Nephron (organoid): ENCODE measurements around the gene USP5.

Source experiments
- H3K27ac Mint-ChIP-seq, 3 experiments: 2 replicates each; pipeline ENCODE4 v1.8.0; 2020; ENCODE audit warnings: mixed read lengths in 3 of 3, mild to moderate bottlenecking in 2 of 3, moderate library complexity in 1 of 3
- H3K27me3 Mint-ChIP-seq: 2 replicates; pipeline ENCODE4 v1.8.0; 2021; ENCODE audit warnings: low read depth, mild to moderate bottlenecking, moderate library complexity, mixed read lengths
- H3K36me3 Mint-ChIP-seq: 2 replicates; pipeline ENCODE4 v1.8.0; 2020; ENCODE audit warnings: low read depth, mixed read lengths
- H3K4me1 Mint-ChIP-seq: 2 replicates; pipeline ENCODE4 v1.8.0; 2020; ENCODE audit warnings: mixed read lengths
- H3K4me3 Mint-ChIP-seq, 3 experiments: 2 replicates each; pipeline ENCODE4 v1.8.0; 2020; ENCODE audit warnings: mild to moderate bottlenecking in 3 of 3, mixed read lengths in 3 of 3, moderate library complexity in 2 of 3
- H3K9me3 Mint-ChIP-seq: 2 replicates; pipeline ENCODE4 v1.8.0; 2020; ENCODE audit warnings: mixed read lengths
- TF ChIP-seq, protein P1 (sequence below), 3 experiments: fragments of 200-600 bp; sonication (generic); IDR thresholded peaks; one replicate each; pipeline ENCODE4 v1.5.0; 2021; ENCODE audit warnings: antibody characterized with exemption in 3 of 3; ENCODE audit not compliant: unreplicated experiment in 3 of 3

USP5 gene

DNA sequence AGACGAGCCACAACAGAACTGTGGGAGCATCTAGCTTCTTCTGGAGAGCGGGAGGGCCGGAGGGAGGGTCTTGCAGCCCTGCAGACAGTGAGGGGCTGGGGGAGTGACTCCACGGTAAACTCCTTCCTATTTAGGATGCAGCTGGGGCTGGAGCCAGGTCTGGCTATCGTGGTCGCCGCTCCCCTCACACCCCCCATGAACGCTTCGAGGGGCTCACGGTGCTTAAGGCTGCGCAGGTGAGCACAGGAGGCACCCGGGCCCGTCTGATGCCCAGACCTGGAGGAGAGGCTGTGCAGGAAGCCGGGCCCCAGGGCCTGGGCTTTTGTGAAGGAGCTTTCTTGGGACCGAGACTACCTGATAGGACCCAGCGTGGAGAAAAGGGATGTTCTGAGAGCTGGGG, 15.1 kb upstream of the USP5 start:
- Mint-ChIP-seq H3K27me3 (no peaks in the 10 kb centered on the region), H3K4me3 (no peak overlapping the region), H3K4me1 (peaks cover 27% of the 10 kb centered on the region), H3K27ac (no peak overlapping the region), H3K9me3 (no peaks in the 10 kb centered on the region), H3K36me3 (peaks cover 45% of the 10 kb centered on the region)
- TF ChIP-seq, protein P1, sequence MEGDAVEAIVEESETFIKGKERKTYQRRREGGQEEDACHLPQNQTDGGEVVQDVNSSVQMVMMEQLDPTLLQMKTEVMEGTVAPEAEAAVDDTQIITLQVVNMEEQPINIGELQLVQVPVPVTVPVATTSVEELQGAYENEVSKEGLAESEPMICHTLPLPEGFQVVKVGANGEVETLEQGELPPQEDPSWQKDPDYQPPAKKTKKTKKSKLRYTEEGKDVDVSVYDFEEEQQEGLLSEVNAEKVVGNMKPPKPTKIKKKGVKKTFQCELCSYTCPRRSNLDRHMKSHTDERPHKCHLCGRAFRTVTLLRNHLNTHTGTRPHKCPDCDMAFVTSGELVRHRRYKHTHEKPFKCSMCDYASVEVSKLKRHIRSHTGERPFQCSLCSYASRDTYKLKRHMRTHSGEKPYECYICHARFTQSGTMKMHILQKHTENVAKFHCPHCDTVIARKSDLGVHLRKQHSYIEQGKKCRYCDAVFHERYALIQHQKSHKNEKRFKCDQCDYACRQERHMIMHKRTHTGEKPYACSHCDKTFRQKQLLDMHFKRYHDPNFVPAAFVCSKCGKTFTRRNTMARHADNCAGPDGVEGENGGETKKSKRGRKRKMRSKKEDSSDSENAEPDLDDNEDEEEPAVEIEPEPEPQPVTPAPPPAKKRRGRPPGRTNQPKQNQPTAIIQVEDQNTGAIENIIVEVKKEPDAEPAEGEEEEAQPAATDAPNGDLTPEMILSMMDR (IDR thresholded peaks at IDR 0.05; ENCODE audit: unreplicated experiment in 3 of 3), result no peak

DNA sequence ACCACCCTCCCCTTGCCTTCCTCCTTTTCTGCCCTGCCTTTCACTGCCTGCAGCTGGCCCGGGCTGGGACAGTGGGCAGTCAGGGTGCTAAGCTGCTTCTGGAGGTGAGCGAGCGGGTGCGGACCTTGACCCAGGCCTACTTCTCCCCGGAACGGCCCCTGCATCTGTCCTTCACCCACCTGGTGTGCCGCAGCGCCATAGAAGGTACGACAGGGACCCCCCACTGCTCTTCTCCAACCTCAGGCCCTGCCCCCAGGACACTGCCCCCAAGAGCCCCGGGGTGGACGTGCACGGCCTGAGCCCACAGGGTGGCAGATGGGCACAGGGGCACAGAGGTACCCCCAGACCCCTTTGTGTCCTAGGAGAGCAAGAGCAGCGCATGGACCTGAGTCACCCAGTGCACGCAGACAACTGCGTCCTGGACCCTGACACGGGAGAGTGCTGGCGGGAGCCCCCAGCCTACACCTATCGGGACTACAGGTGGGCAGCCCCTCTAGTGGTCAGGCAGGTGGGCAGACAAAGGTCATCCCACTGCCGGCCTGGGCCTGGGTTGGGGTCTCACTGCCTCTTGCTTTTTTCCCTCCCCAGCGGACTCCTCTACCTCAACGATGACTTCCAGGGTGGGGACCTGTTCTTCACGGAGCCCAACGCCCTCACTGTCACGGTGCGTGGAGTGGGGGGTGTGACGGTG, 14.4 kb upstream of the USP5 start:
- Mint-ChIP-seq H3K9me3 (no peaks in the 10 kb centered on the region), H3K27me3 (no peaks in the 10 kb centered on the region), H3K27ac (no peak overlapping the region), H3K36me3 (peaks cover 41% of the 10 kb centered on the region), H3K4me3 (no peak overlapping the region), H3K4me1 (peaks cover 27% of the 10 kb centered on the region)
- TF ChIP-seq, protein P1 (IDR thresholded peaks at IDR 0.05; ENCODE audit: unreplicated experiment in 3 of 3), result no peak

DNA sequence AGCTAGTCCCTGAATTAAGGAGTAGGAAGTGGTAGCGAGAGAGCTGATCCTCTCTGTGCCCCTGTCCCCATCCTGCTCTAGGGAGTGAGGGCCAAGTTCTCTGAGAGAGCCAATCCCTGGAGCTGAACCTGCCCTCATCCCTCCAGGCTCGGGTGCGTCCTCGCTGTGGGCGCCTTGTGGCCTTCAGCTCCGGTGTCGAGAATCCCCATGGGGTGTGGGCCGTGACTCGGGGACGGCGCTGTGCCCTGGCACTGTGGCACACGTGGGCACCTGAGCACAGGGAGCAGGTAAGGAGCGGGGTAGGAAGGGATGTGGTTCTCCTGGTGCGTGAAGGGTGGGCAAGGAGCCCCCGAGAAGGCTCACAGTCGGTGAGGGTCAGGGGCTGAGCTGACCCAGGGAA, 13.1 kb upstream of the USP5 start:
- H3K9me3 Mint-ChIP-seq, result no peaks in the 10 kb centered on the region
- TF ChIP-seq, protein P1 (IDR thresholded peaks at IDR 0.05; ENCODE audit: unreplicated experiment in 3 of 3), result no peak
- peaks cover 46% of the 10 kb centered on the region for H3K36me3 Mint-ChIP-seq
- peaks cover 27% of the 10 kb centered on the region for H3K4me1 Mint-ChIP-seq
- H3K27ac Mint-ChIP-seq, result no peak overlapping the region
- H3K4me3 Mint-ChIP-seq, result no peak overlapping the region
- no peaks in the 10 kb centered on the region for H3K27me3 Mint-ChIP-seq

- Mint-ChIP-seq H3K9me3 (no peaks in the 10 kb centered on the region), H3K4me1 (peaks cover 27% of the 10 kb centered on the region), H3K27me3 (no peaks in the 10 kb centered on the region), H3K27ac (peak overlapping the region; percentile 81 to 88 (median 85)), H3K4me3 (peak overlapping the region in 1 of 3 experiments; percentile 45), H3K36me3 (peaks cover 43% of the 10 kb centered on the region)
- TF ChIP-seq, protein P1 (IDR thresholded peaks at IDR 0.05; ENCODE audit: unreplicated experiment in 3 of 3), result no peak
Observed at GRCh38 chr12:6839482-6840201, 12.3 kb upstream of the USP5 start.

- Mint-ChIP-seq H3K4me3 (peak overlapping the region in 2 of 3 experiments; percentile 5 to 45), H3K9me3 (no peaks in the 10 kb centered on the region), H3K36me3 (peaks cover 45% of the 10 kb centered on the region), H3K27ac (peak overlapping the region; percentile 81 to 88 (median 85)), H3K4me1 (peaks cover 27% of the 10 kb centered on the region), H3K27me3 (no peaks in the 10 kb centered on the region)
- TF ChIP-seq, protein P1 (IDR thresholded peaks at IDR 0.05; ENCODE audit: unreplicated experiment in 3 of 3), result no peak
Observed at GRCh38 chr12:6840330-6840729, 11.6 kb upstream of the USP5 start.
